ENCODE results near the gene SNAPC2. TPM values are rescaled to one million over a fixed set of nuclear protein-coding genes. Genes with fewer than 3 reads are reported as not detected.
"Not testable (repeated sequence)": the region's sequence is repeated elsewhere in the genome, so short reads cannot be mapped to it uniquely, and the experiment has no call there.

SNAPC2 gene
- total RNA-seq, 1 donor from 2014 or later: 16.8 TPM

GRCh38 chr19:7927605-7928333, 7.6 kb downstream of the SNAPC2 start:
- no peak for TF ChIP-seq CTCF (IDR thresholded peaks at IDR 0.05; ENCODE audit: unreplicated experiment)
- Mint-ChIP-seq H3K9me3 (no peaks in the 10 kb centered on the region), H3K27me3 (ENCODE audit: low read depth) (no peaks in the 10 kb centered on the region), H3K4me3 (peak overlapping the region; percentile 62), H3K36me3 (no peaks in the 10 kb centered on the region), H3K4me1 (peaks cover 34% of the 10 kb centered on the region), H3K27ac (peak overlapping the region; percentile 100)
- DNase-seq (ENCODE audit: low spot score in 2 of 2, unreplicated experiment in 2 of 2): no peak

GRCh38 chr19:7928334-7928706, 8.2 kb downstream of the SNAPC2 start:
- H3K4me1 Mint-ChIP-seq: peaks cover 31% of the 10 kb centered on the region
- H3K27me3 Mint-ChIP-seq (ENCODE audit: low read depth): no peaks in the 10 kb centered on the region
- DNase-seq (ENCODE audit: low spot score in 2 of 2, unreplicated experiment in 2 of 2): no peak
- no peaks in the 10 kb centered on the region for H3K36me3 Mint-ChIP-seq
- no peak for TF ChIP-seq CTCF (IDR thresholded peaks at IDR 0.05; ENCODE audit: unreplicated experiment)
- no peaks in the 10 kb centered on the region for H3K9me3 Mint-ChIP-seq
- H3K4me3 Mint-ChIP-seq: peak overlapping the region; percentile 62
- H3K27ac Mint-ChIP-seq: peak overlapping the region; percentile 100

- peak in 1 of 2 experiments; percentile 71 for DNase-seq (ENCODE audit: low spot score in 2 of 2, unreplicated experiment in 2 of 2)
- Mint-ChIP-seq H3K36me3 (no peaks in the 10 kb centered on the region), H3K27ac (peak overlapping the region; percentile 100)
Observed at GRCh38 chr19:7928741-7929701, 8.9 kb downstream of the SNAPC2 start.

GRCh38 chr19:7930030-7930429, 9.9 kb downstream of the SNAPC2 start:
- Mint-ChIP-seq H3K27ac (peak overlapping the region; percentile 100), H3K4me1 (peaks cover 28% of the 10 kb centered on the region)
- not testable (repeated sequence) for DNase-seq (ENCODE audit: low spot score in 2 of 2, unreplicated experiment in 2 of 2); H3K4me3 Mint-ChIP-seq; H3K27me3 Mint-ChIP-seq (ENCODE audit: low read depth); H3K36me3 Mint-ChIP-seq; H3K9me3 Mint-ChIP-seq

More at GRCh38 chr19:7928741-7929701, 8.9 kb downstream of the SNAPC2 start:
- peak overlapping the region; percentile 62 for H3K4me3 Mint-ChIP-seq
- no peaks in the 10 kb centered on the region for H3K27me3 Mint-ChIP-seq (ENCODE audit: low read depth)
- peaks cover 30% of the 10 kb centered on the region for H3K4me1 Mint-ChIP-seq
- H3K9me3 Mint-ChIP-seq: no peaks in the 10 kb centered on the region
- peak; percentile 56 for TF ChIP-seq CTCF (IDR thresholded peaks at IDR 0.05; ENCODE audit: unreplicated experiment)

GRCh38 chr19:7930765-7931164, 10.6 kb downstream of the SNAPC2 start:
- no peaks in the 10 kb centered on the region for H3K27me3 Mint-ChIP-seq (ENCODE audit: low read depth)
- TF ChIP-seq CTCF (IDR thresholded peaks at IDR 0.05; ENCODE audit: unreplicated experiment): no peak
- peaks cover 26% of the 10 kb centered on the region for H3K4me1 Mint-ChIP-seq
- no peak for DNase-seq (ENCODE audit: low spot score in 2 of 2, unreplicated experiment in 2 of 2)
- no peak overlapping the region for H3K4me3 Mint-ChIP-seq
- peaks cover 4% of the 10 kb centered on the region for H3K36me3 Mint-ChIP-seq
- H3K27ac Mint-ChIP-seq: peak overlapping the region; percentile 100
- no peaks in the 10 kb centered on the region for H3K9me3 Mint-ChIP-seq
